ENCODE data around the gene DUSP2. TPM values are rescaled to one million over a fixed set of nuclear protein-coding genes. Genes with fewer than 3 reads are reported as not detected.
A peak's percentile ranks its signal among the peaks of the same experiment; 100 is the strongest.

The DUSP2 gene
- total and polyA plus RNA-seq, 8 donors: 0.82 to 5.7 (median 1.7) TPM

GRCh38 chr2:96110621-96111256 lies 34.5 kb downstream of the DUSP2 start:
- H3K4me1 ChIP-seq: no peaks in the 10 kb centered on the region
- ATAC-seq (no peak), DNase-seq (peak in 2 of 4 donors; percentile 27 to 55)
- no peak overlapping the region for H3K4me3 ChIP-seq
- H3K27me3 ChIP-seq: peaks cover 7 to 29% of the 10 kb centered on the region in 2 donors
- intact Hi-C loops (cut with DNase I): no loop called here
- no peak overlapping the region for H3K27ac ChIP-seq
- TF ChIP-seq, protein P1, sequence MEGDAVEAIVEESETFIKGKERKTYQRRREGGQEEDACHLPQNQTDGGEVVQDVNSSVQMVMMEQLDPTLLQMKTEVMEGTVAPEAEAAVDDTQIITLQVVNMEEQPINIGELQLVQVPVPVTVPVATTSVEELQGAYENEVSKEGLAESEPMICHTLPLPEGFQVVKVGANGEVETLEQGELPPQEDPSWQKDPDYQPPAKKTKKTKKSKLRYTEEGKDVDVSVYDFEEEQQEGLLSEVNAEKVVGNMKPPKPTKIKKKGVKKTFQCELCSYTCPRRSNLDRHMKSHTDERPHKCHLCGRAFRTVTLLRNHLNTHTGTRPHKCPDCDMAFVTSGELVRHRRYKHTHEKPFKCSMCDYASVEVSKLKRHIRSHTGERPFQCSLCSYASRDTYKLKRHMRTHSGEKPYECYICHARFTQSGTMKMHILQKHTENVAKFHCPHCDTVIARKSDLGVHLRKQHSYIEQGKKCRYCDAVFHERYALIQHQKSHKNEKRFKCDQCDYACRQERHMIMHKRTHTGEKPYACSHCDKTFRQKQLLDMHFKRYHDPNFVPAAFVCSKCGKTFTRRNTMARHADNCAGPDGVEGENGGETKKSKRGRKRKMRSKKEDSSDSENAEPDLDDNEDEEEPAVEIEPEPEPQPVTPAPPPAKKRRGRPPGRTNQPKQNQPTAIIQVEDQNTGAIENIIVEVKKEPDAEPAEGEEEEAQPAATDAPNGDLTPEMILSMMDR (IDR thresholded peaks at IDR 0.05): no peak
- H3K9me3 ChIP-seq: peaks cover 0 to 4% of the 10 kb centered on the region in 2 donors
- H3K36me3 ChIP-seq: no peaks in the 10 kb centered on the region

DNA sequence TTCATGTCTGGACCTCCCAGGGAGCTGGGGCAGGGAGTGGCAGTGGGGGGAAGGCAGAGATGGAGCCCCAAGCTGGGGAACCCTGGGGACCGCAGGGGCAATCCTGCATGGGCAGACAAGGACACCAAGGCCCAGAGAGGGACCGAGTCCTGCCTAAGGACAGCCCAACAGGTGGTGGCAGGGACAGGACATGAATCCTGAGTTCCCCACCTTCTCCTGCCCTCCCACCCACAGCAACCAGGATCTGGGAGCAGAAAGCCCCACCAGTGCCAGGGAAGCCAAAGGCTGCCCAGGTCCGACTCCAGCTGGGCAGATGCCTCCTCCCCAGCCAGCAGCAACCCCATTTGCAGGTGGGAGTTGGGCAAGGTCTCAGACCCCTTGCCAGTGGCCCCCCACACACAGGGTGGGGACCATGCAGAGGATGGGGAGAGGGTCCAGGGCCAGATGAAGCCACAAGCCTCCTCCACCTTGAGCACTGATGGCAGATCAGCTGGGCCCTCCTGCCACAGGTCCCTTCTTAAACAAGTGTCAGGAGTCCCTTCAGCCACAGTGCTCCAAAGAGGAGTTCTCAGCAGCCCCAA lies 35.2 kb downstream of the DUSP2 start:
- ATAC-seq (no peak), DNase-seq (peak in 2 of 4 donors; percentile 19 to 55)
- H3K4me1 ChIP-seq: no peaks in the 10 kb centered on the region
- H3K27me3 ChIP-seq: peaks cover 0 to 21% of the 10 kb centered on the region in 2 donors
- intact Hi-C loops (cut with DNase I): no loop called here
- H3K27ac ChIP-seq: no peak overlapping the region
- peaks cover 0 to 12% of the 10 kb centered on the region in 2 donors for H3K9me3 ChIP-seq
- H3K4me3 ChIP-seq: no peak overlapping the region
- no peaks in the 10 kb centered on the region for H3K36me3 ChIP-seq
- TF ChIP-seq, protein P1 (IDR thresholded peaks at IDR 0.05): no peak

DNA sequence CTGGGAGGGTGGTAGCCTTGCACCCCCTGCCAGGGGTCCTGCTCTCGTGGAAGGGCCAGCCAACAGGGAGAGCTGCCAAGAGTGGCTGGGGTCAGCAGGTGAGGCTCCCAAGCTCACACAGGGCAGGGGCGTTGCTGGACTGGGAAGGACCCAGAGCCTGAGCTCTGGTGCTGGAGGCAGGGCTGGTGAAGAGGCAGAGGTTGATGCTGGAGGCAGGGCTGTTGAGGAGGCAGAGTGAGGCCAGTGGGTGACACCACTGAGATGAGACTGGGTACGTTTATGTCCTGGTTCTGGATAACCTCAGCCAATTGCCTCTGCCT lies 35.9 kb downstream of the DUSP2 start:
- intact Hi-C loops (cut with DNase I): no loop called here
- no peak overlapping the region for H3K4me3 ChIP-seq
- no peak overlapping the region for H3K27ac ChIP-seq
- TF ChIP-seq, protein P1 (IDR thresholded peaks at IDR 0.05): no peak
- peaks cover 0 to 14% of the 10 kb centered on the region in 2 donors for H3K27me3 ChIP-seq
- H3K9me3 ChIP-seq: peaks cover 0 to 16% of the 10 kb centered on the region in 2 donors
- no peaks in the 10 kb centered on the region for H3K4me1 ChIP-seq
- ATAC-seq: no peak
- no peaks in the 10 kb centered on the region for H3K36me3 ChIP-seq
- DNase-seq: peak in 2 of 4 donors; percentile 32 to 55

- DNase-seq: peak; percentile 19 to 58 (median 35)
- H3K4me1 ChIP-seq: no peaks in the 10 kb centered on the region
- intact Hi-C loops (cut with DNase I): no loop called here
- peaks cover 0 to 16% of the 10 kb centered on the region in 2 donors for H3K9me3 ChIP-seq
- no peak overlapping the region for H3K4me3 ChIP-seq
- H3K27ac ChIP-seq: no peak overlapping the region
- ATAC-seq: no peak
- TF ChIP-seq, protein P1 (IDR thresholded peaks at IDR 0.05): no peak
- no peaks in the 10 kb centered on the region for H3K36me3 ChIP-seq
- H3K27me3 ChIP-seq: peaks cover 0 to 12% of the 10 kb centered on the region in 2 donors
Observed at GRCh38 chr2:96108541-96109360, 36.5 kb downstream of the DUSP2 start.

- TF ChIP-seq, protein P1 (IDR thresholded peaks at IDR 0.05): no peak
- Histone ChIP-seq H3K27ac (no peak overlapping the region), H3K4me3 (no peak overlapping the region), H3K4me1 (no peaks in the 10 kb centered on the region), H3K9me3 (peaks cover 0 to 16% of the 10 kb centered on the region in 2 donors), H3K27me3 (peaks cover 0 to 12% of the 10 kb centered on the region in 2 donors), H3K36me3 (no peaks in the 10 kb centered on the region)
- DNase-seq (peak in 2 of 4 donors; percentile 13 to 49), ATAC-seq (no peak)
- intact Hi-C loops (cut with DNase I): no loop called here
Observed at GRCh38 chr2:96108151-96108540, 37.1 kb downstream of the DUSP2 start.

Measured in left lung (tissue), 10 donors.